ENCODE results near the gene TTLL6.

GRCh38 chr17:48721009-48721402 lies 96.0 kb downstream of the TTLL6 start:
- TF ChIP-seq CTCF (IDR thresholded peaks at IDR 0.05; ENCODE audit: poor library complexity, severe bottlenecking) (no peak), SMC3 (conservative IDR thresholded peaks at IDR 0.05; ENCODE audit: poor library complexity) (no peak), EZH2 (IDR thresholded peaks at IDR 0.05; ENCODE audit: borderline replicate concordance, insufficient read depth, low read length, poor library complexity, severe bottlenecking) (no peak), REST (IDR thresholded peaks at IDR 0.05; ENCODE audit: borderline replicate concordance) (no peak), POLR2AphosphoS5 (IDR thresholded peaks at IDR 0.05) (no peak), EP300 (conservative IDR thresholded peaks at IDR 0.05; ENCODE audit: poor library complexity, severe bottlenecking) (no peak), RAD21 (conservative IDR thresholded peaks at IDR 0.05) (no peak), TAF1 (IDR thresholded peaks at IDR 0.05; ENCODE audit: low read depth) (no peak)
